Right lobe of liver (tissue), 4 donors: ENCODE results near the gene ASAP2.

Source experiments
- POLR2A ChIP-seq: fragments of 450-650 bp; IDR thresholded peaks from one replicate; pipeline ENCODE4 v1.6.1; 2017; ENCODE audit warnings: antibody characterized with exemption, mild to moderate bottlenecking
- TF ChIP-seq, protein P1 (sequence below), 4 donors: fragments of 200-600 bp in 3 of 4; fragments of 450-650 bp in 1 of 4; IDR thresholded peaks; one replicate each; pipeline versions ENCODE4 v1.5.1 to v1.8.0; 2016 to 2022; ENCODE audit warnings: antibody characterized with exemption in 4 of 4, mild to moderate bottlenecking in 2 of 4
- donor health status: DM: no; HTN: no; CAD: no.
- donor health status: DM: no; HTN: no; CAD: no.
- donor health status: DM: no; HTN: yes; CAD: no.

DNA sequence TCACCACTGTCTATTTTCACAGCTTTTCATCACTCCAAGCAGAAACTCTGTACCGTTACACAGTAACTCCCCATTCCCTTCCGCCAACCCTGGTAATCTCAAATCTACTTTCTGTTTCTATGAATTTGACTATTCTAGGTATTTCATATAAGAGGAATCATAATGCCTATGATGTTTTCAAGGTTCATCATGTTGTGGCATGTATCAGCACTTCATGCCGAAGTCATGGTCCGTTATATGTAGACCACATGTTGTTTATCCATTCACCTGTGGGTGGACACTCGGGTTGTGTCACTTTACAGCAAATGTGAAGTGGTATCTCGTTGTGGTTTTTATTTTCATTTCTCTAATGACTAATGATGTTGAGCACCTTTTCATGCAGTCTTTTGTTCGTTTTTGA is 238.5 kb downstream of the ASAP2 start:
- TF ChIP-seq, protein P1, sequence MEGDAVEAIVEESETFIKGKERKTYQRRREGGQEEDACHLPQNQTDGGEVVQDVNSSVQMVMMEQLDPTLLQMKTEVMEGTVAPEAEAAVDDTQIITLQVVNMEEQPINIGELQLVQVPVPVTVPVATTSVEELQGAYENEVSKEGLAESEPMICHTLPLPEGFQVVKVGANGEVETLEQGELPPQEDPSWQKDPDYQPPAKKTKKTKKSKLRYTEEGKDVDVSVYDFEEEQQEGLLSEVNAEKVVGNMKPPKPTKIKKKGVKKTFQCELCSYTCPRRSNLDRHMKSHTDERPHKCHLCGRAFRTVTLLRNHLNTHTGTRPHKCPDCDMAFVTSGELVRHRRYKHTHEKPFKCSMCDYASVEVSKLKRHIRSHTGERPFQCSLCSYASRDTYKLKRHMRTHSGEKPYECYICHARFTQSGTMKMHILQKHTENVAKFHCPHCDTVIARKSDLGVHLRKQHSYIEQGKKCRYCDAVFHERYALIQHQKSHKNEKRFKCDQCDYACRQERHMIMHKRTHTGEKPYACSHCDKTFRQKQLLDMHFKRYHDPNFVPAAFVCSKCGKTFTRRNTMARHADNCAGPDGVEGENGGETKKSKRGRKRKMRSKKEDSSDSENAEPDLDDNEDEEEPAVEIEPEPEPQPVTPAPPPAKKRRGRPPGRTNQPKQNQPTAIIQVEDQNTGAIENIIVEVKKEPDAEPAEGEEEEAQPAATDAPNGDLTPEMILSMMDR (IDR thresholded peaks at IDR 0.05), result no peak
- no peak for TF ChIP-seq POLR2A
